GM21515 (cell line): ENCODE results near the gene CHD9NB.
"Not testable (repeated sequence)": the region's sequence is repeated elsewhere in the genome, so short reads cannot be mapped to it uniquely, and the experiment has no call there.

Source experiments
- ATAC-seq: cut with Tn5 transposase; IDR thresholded peaks from one replicate; pipeline ENCODE4 v1.9.1; 2021; ENCODE audit not compliant: unreplicated experiment

Gene CHD9NB

GRCh38 chr16:53058441-53058840 is 5.7 kb upstream of the CHD9NB start:
- ATAC-seq, result no peak

GRCh38 chr16:53057658-53058057 is 5.0 kb upstream of the CHD9NB start:
- ATAC-seq, result no peak

- ATAC-seq, result no peak
Measured at GRCh38 chr16:53056392-53056881, 3.7 kb upstream of the CHD9NB start.

GRCh38 chr16:53055541-53056391 is 3.1 kb upstream of the CHD9NB start:
- ATAC-seq, result no peak

GRCh38 chr16:53054670-53055485 is 2.2 kb upstream of the CHD9NB start, which contains the start of gene CHD9:
Gene CHD9, plus strand, starts transcription at chr16:53054991. Its CDS starts 101,099 bp downstream, at chr16:53156090.
- peak; percentile 85 for ATAC-seq

GRCh38 chr16:53053967-53054669 is 1.4 kb upstream of the CHD9NB start:
- ATAC-seq, result peak; percentile 17

- not testable (repeated sequence) for ATAC-seq
Measured at GRCh38 chr16:53051255-53051654, 1.4 kb downstream of the CHD9NB start.

GRCh38 chr16:53048139-53048915 is 4.4 kb downstream of the CHD9NB start:
- no peak for ATAC-seq

GRCh38 chr16:53047515-53047914 is 5.2 kb downstream of the CHD9NB start:
- ATAC-seq, result not testable (repeated sequence)

GRCh38 chr16:53045341-53046220 is 7.1 kb downstream of the CHD9NB start:
- ATAC-seq, result no peak

GRCh38 chr16:53043986-53044601 is 8.6 kb downstream of the CHD9NB start:
- ATAC-seq, result no peak

- no peak for ATAC-seq
Measured at GRCh38 chr16:53043428-53043831, 9.3 kb downstream of the CHD9NB start.

- ATAC-seq, result no peak
Measured at GRCh38 chr16:53042235-53042701, 10.4 kb downstream of the CHD9NB start.

GRCh38 chr16:53041320-53042051 is 11.2 kb downstream of the CHD9NB start:
- ATAC-seq, result peak; percentile 64

GRCh38 chr16:53040788-53041187 is 11.9 kb downstream of the CHD9NB start:
- ATAC-seq, result no peak

- ATAC-seq, result not testable (repeated sequence)
Measured at GRCh38 chr16:53036711-53037110, 16.0 kb downstream of the CHD9NB start.

- ATAC-seq, result no peak
Measured at GRCh38 chr16:53036066-53036465, 16.6 kb downstream of the CHD9NB start.
